Endothelial cell of umbilical vein (primary cell): Measurements from ENCODE around the gene NQO2. TPM values are rescaled to one million over a fixed set of nuclear protein-coding genes. Genes with fewer than 3 reads are reported as not detected.
A peak's percentile ranks its signal among the peaks of the same experiment; 100 is the strongest.

ENCODE experiments used
- BruUV-seq: library from RNA; stranded (reverse); fragments of 400-500 nt; replicated peaks from 2 replicates; lab custom pipeline; 2021; lab: Mats Ljungman, UMichigan
- CTCF ChIA-PET: fragments of 300-600, 350-600 bp; sonication (Branson Sonifier 250); formaldehyde crosslinking; loops from one replicate; lab custom pipeline; 2021; ENCODE audit warnings: antibody characterized with exemption, inconsistent platforms; lab: Charles Lee
- POLR2A ChIA-PET: fragments of 300-600, 350-600 bp; sonication (Branson Sonifier 250); formaldehyde crosslinking; loops from one replicate; lab custom pipeline; 2021; ENCODE audit warnings: antibody characterized with exemption, inconsistent platforms; lab: Charles Lee
- DNase-seq: peaks from one replicate; pipeline ENCODE4 v3.0.0-alpha.2; 2011; ENCODE audit warnings: low read depth, low spot score
- FAIRE-seq: peaks from 2 replicates; lab custom pipeline; 2011; peaks lifted over from hg19 to GRCh38; lab: Jason Lieb, UNC
- H2AFZ ChIP-seq: 2 replicates; pipeline ENCODE4 v1.6.0; 2012; ENCODE audit warnings: low read depth, low read length, control low read depth, inconsistent platforms
- H3K27ac ChIP-seq: 2 replicates; pipeline ENCODE4 v1.5.1; 2011; ENCODE audit warnings: low read depth, mild to moderate bottlenecking, control low read depth, low read length, moderate library complexity; ENCODE audit not compliant: insufficient read depth
- H3K27me3 ChIP-seq, 2 experiments: 2 replicates each; pipeline versions ENCODE4 v1.6.0 to v1.6.1; 2011; ENCODE audit warnings: low read length in 2 of 2, mixed read lengths in 1 of 2; ENCODE audit not compliant: control insufficient read depth in 2 of 2, insufficient read depth in 2 of 2
- H3K36me3 ChIP-seq, 2 experiments: 2 replicates in 1 of 2; 3 replicates in 1 of 2; pipeline ENCODE4 v1.5.1; 2011; ENCODE audit warnings: low read length in 2 of 2, mild to moderate bottlenecking in 1 of 2, moderate library complexity in 1 of 2; ENCODE audit not compliant: control insufficient read depth in 2 of 2, insufficient read depth in 2 of 2; ENCODE audit errors: extremely low read depth in 1 of 2
- H3K4me1 ChIP-seq: 3 replicates; pipeline ENCODE4 v1.5.1; 2011; ENCODE audit warnings: mild to moderate bottlenecking, low read length; ENCODE audit not compliant: control insufficient read depth, insufficient read depth; ENCODE audit errors: extremely low read depth
- H3K4me2 ChIP-seq: 2 replicates; pipeline ENCODE4 v1.6.1; 2011; ENCODE audit warnings: low read length, control low read depth, mixed read lengths; ENCODE audit not compliant: insufficient read depth
- H3K4me3 ChIP-seq, 3 experiments: fragments of 200-600 bp in 1 of 3; sonication (generic), shearing (Covaris generic) in 1 of 3; replicated peaks in 1 of 3; 2 replicates each; pipeline ENCODE4 v1.5.1; 2011 to 2016; ENCODE audit warnings: control low read depth in 3 of 3, low read length in 3 of 3, mild to moderate bottlenecking in 2 of 3, inconsistent platforms in 1 of 3, low read depth in 1 of 3, moderate library complexity in 1 of 3; ENCODE audit not compliant: insufficient read depth in 1 of 3
- H3K79me2 ChIP-seq: 2 replicates; pipeline ENCODE4 v1.6.0; 2012; ENCODE audit warnings: low read length, inconsistent platforms; ENCODE audit not compliant: control insufficient read depth, insufficient read depth
- H3K9ac ChIP-seq: replicated peaks from 2 replicates; pipeline ENCODE3; 2011; ENCODE audit warnings: low read length, control low read depth; ENCODE audit not compliant: insufficient read depth; ENCODE audit errors: extremely low read depth
- H3K9me1 ChIP-seq: replicated peaks from 3 replicates; pipeline ENCODE4 v1.6.0; 2011; ENCODE audit warnings: mild to moderate bottlenecking, low read length; ENCODE audit not compliant: control insufficient read depth, insufficient read depth; ENCODE audit errors: extremely low read depth
- H3K9me3 ChIP-seq: replicated peaks from 2 replicates; pipeline ENCODE4 v1.5.1; 2012; ENCODE audit warnings: low read length, inconsistent platforms; ENCODE audit not compliant: control insufficient read depth, insufficient read depth
- H4K20me1 ChIP-seq: replicated peaks from 2 replicates; pipeline ENCODE3; 2011; ENCODE audit warnings: mild to moderate bottlenecking, low read length; ENCODE audit not compliant: control insufficient read depth, insufficient read depth; ENCODE audit errors: extremely low read depth
- EZH2 ChIP-seq: IDR thresholded peaks from 2 replicates; pipeline ENCODE4 v1.6.1; 2012; ENCODE audit warnings: borderline replicate concordance, low read depth, mild to moderate bottlenecking, moderate library complexity, low read length, inconsistent platforms; ENCODE audit not compliant: severe bottlenecking
- FOS ChIP-seq: IDR thresholded peaks from 2 replicates; pipeline ENCODE4 v1.6.1; 2011; ENCODE audit warnings: mild to moderate bottlenecking, low read length, moderate library complexity, borderline replicate concordance; ENCODE audit not compliant: insufficient read depth
- GATA2 ChIP-seq: IDR thresholded peaks from 2 replicates; pipeline ENCODE4 v1.7.0; 2011; ENCODE audit warnings: low read depth, mild to moderate bottlenecking, moderate library complexity, mixed read lengths, low read length; ENCODE audit not compliant: insufficient read length, insufficient read depth
- JUN ChIP-seq: IDR thresholded peaks from 2 replicates; pipeline ENCODE4 v1.6.1; 2011; ENCODE audit warnings: borderline replicate concordance, low read depth; ENCODE audit not compliant: insufficient read length, insufficient read depth
- MYC ChIP-seq: IDR thresholded peaks from one replicate; pipeline ENCODE4 v1.6.1; 2011; ENCODE audit warnings: mild to moderate bottlenecking, low read depth, low read length
- POLR2A ChIP-seq: IDR thresholded peaks from 2 replicates; pipeline ENCODE4 v1.6.1; 2012; ENCODE audit warnings: low read depth, mild to moderate bottlenecking, control low read depth, low read length
- POLR2AphosphoS5 ChIP-seq: IDR thresholded peaks from 2 replicates; pipeline ENCODE4 v1.6.1; 2012; ENCODE audit warnings: low read depth, mild to moderate bottlenecking, control low read depth, low read length, moderate library complexity; ENCODE audit not compliant: insufficient read depth
- dilution Hi-C: fragments of 300-500 bp; cut with MboI; formaldehyde crosslinking; loops from one replicate; pipeline ENCODE4 v1.15.0; 2019; ENCODE audit warnings: low sequenced_read_pairs; ENCODE audit not compliant: extremely low pct_ligation_motif_present
- intact Hi-C: fragments of 100-400 bp; cut with micrococcal nuclease; formaldehyde crosslinking; loops from one replicate; pipeline ENCODE4 v1.10.0; 2022
- polyA plus RNA-seq, 4 experiments: library from polyadenylated mRNA; depleted of rRNA in 3 of 4; stranded (reverse) in 3 of 4; unstranded in 1 of 4; fragments of >200 nt; gene quantifications; 2 replicates each; pipeline versions ENCODE4 v1.2.1 to v1.2.3, GENCODE V29; 2011 to 2012; ENCODE audit warnings: missing spikeins in 1 of 4
- total RNA-seq: library from RNA; stranded (reverse); gene quantifications from 2 replicates; pipeline ENCODE4 v1.2.3, GENCODE V29; 2021
- TF ChIP-seq, protein P1 (sequence below): IDR thresholded peaks from 2 replicates; pipeline ENCODE4 v1.6.1; 2011; ENCODE audit not compliant: insufficient read depth, insufficient read length
- TF ChIP-seq, protein P2 (sequence below), 2 donors: IDR thresholded peaks; 1 replicate in 1 of 2; 2 replicates in 1 of 2; pipeline ENCODE4 v1.5.1; 2011; ENCODE audit warnings: low read length in 2 of 2, mild to moderate bottlenecking in 2 of 2, moderate library complexity in 2 of 2, control low read depth in 1 of 2, inconsistent platforms in 1 of 2, low read depth in 1 of 2; ENCODE audit not compliant: insufficient read depth in 1 of 2; ENCODE audit errors: extremely low read depth in 1 of 2

The NQO2 gene
- total and polyA plus RNA-seq, 2 donors (not counting 3 experiments of a cell fraction or from before 2014, with no cell fraction given) = 27.6 to 48.0 TPM

DNA sequence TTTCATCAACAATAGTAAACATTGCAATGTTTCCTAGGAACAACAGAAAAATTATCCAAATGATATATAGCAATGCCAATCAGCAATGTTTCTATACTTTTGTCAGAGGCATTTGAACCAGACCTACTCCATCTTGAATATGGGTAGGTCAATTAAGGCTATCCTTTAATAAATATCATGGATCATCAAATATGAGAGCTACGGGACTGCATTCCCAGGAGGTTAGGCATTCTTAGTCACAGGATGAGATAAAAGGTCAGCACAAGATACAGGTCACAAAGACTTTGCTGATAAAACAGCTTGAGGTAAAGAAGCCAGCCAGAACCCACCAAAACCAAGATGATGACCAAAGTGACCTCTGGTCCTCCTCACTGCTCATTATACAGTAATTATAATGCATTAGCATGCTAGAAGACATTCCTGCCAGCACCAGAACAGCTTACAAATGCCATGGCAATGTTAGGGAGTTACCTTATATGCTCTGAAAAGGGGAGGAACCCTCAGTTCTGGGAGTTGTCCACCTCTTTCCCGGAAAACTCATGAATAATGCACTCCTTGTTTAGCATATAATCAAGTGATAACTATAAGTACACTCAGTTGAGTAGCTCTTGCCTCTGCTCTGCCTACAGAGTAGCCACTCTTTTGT lies 19.8 kb upstream of the NQO2 start:
- Histone ChIP-seq H3K27me3 (no peaks in the 10 kb centered on the region), H3K4me2 (no peak overlapping the region), H3K9me1 (no peaks in the 10 kb centered on the region), H3K4me1 (peaks cover 38% of the 10 kb centered on the region), H4K20me1 (no peaks in the 10 kb centered on the region), H3K4me3 (no peak overlapping the region), H3K36me3 (no peaks in the 10 kb centered on the region), H2AFZ (peak overlapping the region; percentile 17), H3K9ac (no peak overlapping the region), H3K79me2 (no peaks in the 10 kb centered on the region), H3K9me3 (no peaks in the 10 kb centered on the region), H3K27ac (no peak overlapping the region)
- DNase-seq (no peak), FAIRE-seq (no peak)
- intact Hi-C loops = loop anchor here (2.0 kb wide), 1 partner anchor 19 kb away; no protein-coding TSS in a partner anchor
- ChIA-PET CTCF (interaction anchor here (0.8 to 3.3 kb wide), 5 partner anchors 9 to 37 kb away, joined by 3 to 48 read pairs (median 7); partner anchors contain the start of gene SERPINB6), POLR2A (interaction anchor here (1.3 kb wide), 1 partner anchor 9 kb away, joined by 3 read pairs; no protein-coding TSS in a partner anchor)
- BruUV-seq = no TSS peak
- peak; percentile 30 for TF ChIP-seq GATA2
- TF ChIP-seq FOS = no peak
- dilution Hi-C loops = no loop called here

DNA sequence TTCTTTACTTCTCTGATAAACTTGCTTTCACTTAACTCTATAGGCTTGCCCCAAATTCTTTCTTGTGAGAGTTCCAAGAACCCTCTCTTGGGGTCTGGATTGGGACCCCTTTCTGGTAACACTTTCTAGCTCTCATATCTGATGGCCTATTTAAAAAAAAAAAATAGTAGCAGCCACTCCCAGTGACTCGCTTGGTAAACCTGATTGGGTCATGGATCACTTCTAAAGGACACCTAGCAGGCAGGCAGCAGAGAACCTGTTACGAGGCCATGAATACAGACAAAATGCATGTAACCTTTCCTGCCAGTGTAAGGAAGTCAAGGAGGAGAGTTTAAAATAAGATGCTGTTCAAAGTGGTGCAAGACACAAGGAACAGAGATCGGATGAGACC lies 19.2 kb upstream of the NQO2 start:
- Histone ChIP-seq H3K36me3 (no peaks in the 10 kb centered on the region), H3K9me1 (no peaks in the 10 kb centered on the region), H2AFZ (no peak overlapping the region), H3K9me3 (no peaks in the 10 kb centered on the region), H3K4me1 (peaks cover 38% of the 10 kb centered on the region), H3K9ac (no peak overlapping the region), H3K27ac (no peak overlapping the region), H4K20me1 (no peaks in the 10 kb centered on the region), H3K79me2 (no peaks in the 10 kb centered on the region), H3K27me3 (no peaks in the 10 kb centered on the region), H3K4me2 (no peak overlapping the region), H3K4me3 (no peak overlapping the region)
- dilution Hi-C loops = no loop called here
- POLR2A ChIA-PET = interaction anchor here (1.3 kb wide), 1 partner anchor 8 kb away, joined by 3 read pairs; no protein-coding TSS in a partner anchor
- BruUV-seq = no TSS peak
- FAIRE-seq = no peak
- DNase-seq = no peak
- intact Hi-C loops = loop anchor here (2.0 kb wide), 1 partner anchor 20 kb away; no protein-coding TSS in a partner anchor
- CTCF ChIA-PET = interaction anchor here (0.8 to 3.3 kb wide), 6 partner anchors 8 to 37 kb away, joined by 3 to 48 read pairs (median 5); partner anchors contain the start of gene SERPINB6
- TF ChIP-seq, protein P1, sequence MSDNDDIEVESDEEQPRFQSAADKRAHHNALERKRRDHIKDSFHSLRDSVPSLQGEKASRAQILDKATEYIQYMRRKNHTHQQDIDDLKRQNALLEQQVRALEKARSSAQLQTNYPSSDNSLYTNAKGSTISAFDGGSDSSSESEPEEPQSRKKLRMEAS = no peak
- TF ChIP-seq MYC (no peak), POLR2A (no peak), POLR2AphosphoS5 (no peak), JUN (no peak), EZH2 (no peak), FOS (no peak), GATA2 (no peak)
- TF ChIP-seq, protein P2, sequence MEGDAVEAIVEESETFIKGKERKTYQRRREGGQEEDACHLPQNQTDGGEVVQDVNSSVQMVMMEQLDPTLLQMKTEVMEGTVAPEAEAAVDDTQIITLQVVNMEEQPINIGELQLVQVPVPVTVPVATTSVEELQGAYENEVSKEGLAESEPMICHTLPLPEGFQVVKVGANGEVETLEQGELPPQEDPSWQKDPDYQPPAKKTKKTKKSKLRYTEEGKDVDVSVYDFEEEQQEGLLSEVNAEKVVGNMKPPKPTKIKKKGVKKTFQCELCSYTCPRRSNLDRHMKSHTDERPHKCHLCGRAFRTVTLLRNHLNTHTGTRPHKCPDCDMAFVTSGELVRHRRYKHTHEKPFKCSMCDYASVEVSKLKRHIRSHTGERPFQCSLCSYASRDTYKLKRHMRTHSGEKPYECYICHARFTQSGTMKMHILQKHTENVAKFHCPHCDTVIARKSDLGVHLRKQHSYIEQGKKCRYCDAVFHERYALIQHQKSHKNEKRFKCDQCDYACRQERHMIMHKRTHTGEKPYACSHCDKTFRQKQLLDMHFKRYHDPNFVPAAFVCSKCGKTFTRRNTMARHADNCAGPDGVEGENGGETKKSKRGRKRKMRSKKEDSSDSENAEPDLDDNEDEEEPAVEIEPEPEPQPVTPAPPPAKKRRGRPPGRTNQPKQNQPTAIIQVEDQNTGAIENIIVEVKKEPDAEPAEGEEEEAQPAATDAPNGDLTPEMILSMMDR (IDR thresholded peaks at IDR 0.05; ENCODE audit: extremely low read depth in 1 of 2, insufficient read depth in 1 of 2, low read depth in 1 of 2, low read length in 2 of 2) = no peak
